DMS 273 treated with DMSO at 0.1 percent for 48 hours (cell line): ENCODE results near the gene ITGA11.

ENCODE experiments used
- DNase-seq: peaks from one replicate; lab custom pipeline; 2025; lab: John Stamatoyannopoulos, UW

The ITGA11 gene

GRCh38 chr15:68373028-68373427, 58.9 kb downstream of the ITGA11 start:
- DNase-seq, result no peak

- DNase-seq, result no peak
These were observed 59.6 kb downstream of the ITGA11 start for GRCh38 chr15:68372291-68372811.

- no peak for DNase-seq
These were observed 60.1 kb downstream of the ITGA11 start for GRCh38 chr15:68371851-68372250.

- DNase-seq, result peak; percentile 87
These were observed 60.8 kb downstream of the ITGA11 start for GRCh38 chr15:68371160-68371559.

GRCh38 chr15:68370768-68371151, 61.2 kb downstream of the ITGA11 start:
- peak; percentile 87 for DNase-seq

- no peak for DNase-seq
These were observed 61.8 kb downstream of the ITGA11 start for GRCh38 chr15:68369931-68370767.

- no peak for DNase-seq
These were observed 63.1 kb downstream of the ITGA11 start for GRCh38 chr15:68368731-68369435.

- DNase-seq, result no peak
These were observed 64.0 kb downstream of the ITGA11 start for GRCh38 chr15:68367992-68368391.

GRCh38 chr15:68367226-68367625, 64.7 kb downstream of the ITGA11 start:
- no peak for DNase-seq

- no peak for DNase-seq
These were observed 65.6 kb downstream of the ITGA11 start for GRCh38 chr15:68366314-68366713.

GRCh38 chr15:68365770-68366169, 66.2 kb downstream of the ITGA11 start:
- DNase-seq, result no peak

GRCh38 chr15:68365140-68365745, 66.7 kb downstream of the ITGA11 start:
- DNase-seq, result no peak

- no peak for DNase-seq
These were observed 67.3 kb downstream of the ITGA11 start for GRCh38 chr15:68364660-68365035.

- no peak for DNase-seq
These were observed 67.8 kb downstream of the ITGA11 start for GRCh38 chr15:68364028-68364659.

GRCh38 chr15:68363353-68363752, 68.6 kb downstream of the ITGA11 start:
- no peak for DNase-seq

GRCh38 chr15:68362537-68363126, 69.3 kb downstream of the ITGA11 start:
- DNase-seq, result no peak

GRCh38 chr15:68360721-68361120, 71.2 kb downstream of the ITGA11 start:
- no peak for DNase-seq

GRCh38 chr15:68356778-68357177, 75.2 kb downstream of the ITGA11 start:
- no peak for DNase-seq

GRCh38 chr15:68354923-68355322, 77.0 kb downstream of the ITGA11 start:
- DNase-seq, result no peak

- DNase-seq, result no peak
These were observed 77.7 kb downstream of the ITGA11 start for GRCh38 chr15:68354268-68354667.

GRCh38 chr15:68353421-68354135, 78.4 kb downstream of the ITGA11 start:
- DNase-seq, result no peak
